Measurements from ENCODE around the gene CRB2.

Gene CRB2

GRCh38 chr9:123335193-123335985 is 20.6 kb upstream of the CRB2 start:
- DNase-seq (ENCODE audit: low spot score), result no peak
- no peak overlapping the region for H2BK5ac ChIP-seq (ENCODE audit: low read length)
- H2BK120ac ChIP-seq (ENCODE audit: low read depth, low read length), result no peak overlapping the region
- no peak overlapping the region for H3K9ac ChIP-seq (ENCODE audit: low read depth, low read length, poor library complexity)
- H2AFZ ChIP-seq (ENCODE audit: low read length), result peak overlapping the region; percentile 81
- H4K8ac ChIP-seq (ENCODE audit: low read depth, low read length), result no peak overlapping the region
- H3K4me1 ChIP-seq (ENCODE audit: control insufficient read depth in 2 of 2, insufficient read depth in 1 of 2, low read depth in 1 of 2, low read length in 2 of 2), result peaks cover 11 to 30% of the 10 kb centered on the region in 2 donors
- peak overlapping the region; percentile 6 for H3K18ac ChIP-seq (ENCODE audit: low read length)
- peak overlapping the region; percentile 22 for H3K23ac ChIP-seq (ENCODE audit: low read depth, low read length, poor library complexity)
- H3K79me1 ChIP-seq (ENCODE audit: low read depth, low read length), result no peaks in the 10 kb centered on the region
- H3K4ac ChIP-seq (ENCODE audit: low read length), result no peak overlapping the region
- H3K27ac ChIP-seq (replicated peaks; ENCODE audit: low read length), result no peak overlapping the region
- no peak overlapping the region for H3K14ac ChIP-seq (ENCODE audit: low read length)
- no peak overlapping the region for H3K4me2 ChIP-seq (ENCODE audit: insufficient read depth, low read length, poor library complexity, severe bottlenecking)
- peak overlapping the region in 1 of 2 donors; percentile 4 for H3K4me3 ChIP-seq (ENCODE audit: low read length in 2 of 2)
- no peak overlapping the region for H2BK12ac ChIP-seq (ENCODE audit: low read length)
- no peak overlapping the region for H2BK15ac ChIP-seq (ENCODE audit: low read length)
- no peaks in the 10 kb centered on the region for H3K27me3 ChIP-seq (ENCODE audit: control insufficient read depth in 3 of 3, insufficient read depth in 3 of 3, low read depth in 1 of 3, low read length in 3 of 3)
- no CpG with 5 or more reads among the region's 9 CpGs for WGBS, 2 donors (ENCODE audit: extremely low coverage in 2 of 2, insufficient read length in 2 of 2, insufficient replicate concordance in 1 of 2)
- peaks cover 0 to 4% of the 10 kb centered on the region in 2 donors for H3K9me3 ChIP-seq (replicated peaks in 1 of 2; ENCODE audit: control insufficient read depth in 2 of 2, insufficient read depth in 1 of 2, low read depth in 1 of 2, low read length in 2 of 2)
- no peak overlapping the region for H4K91ac ChIP-seq (ENCODE audit: low read depth, low read length, poor library complexity)
- no peak overlapping the region for H2AK5ac ChIP-seq (ENCODE audit: low read depth, low read length)
- H3K36me3 ChIP-seq (replicated peaks in 1 of 2; ENCODE audit: control insufficient read depth in 2 of 2, insufficient read depth in 2 of 2, low read length in 2 of 2), result no peaks in the 10 kb centered on the region

- Histone ChIP-seq H3K9me3 (replicated peaks in 1 of 2; ENCODE audit: control insufficient read depth in 2 of 2, insufficient read depth in 1 of 2, low read depth in 1 of 2, low read length in 2 of 2) (peaks cover 0 to 4% of the 10 kb centered on the region in 2 donors), H3K18ac (ENCODE audit: low read length) (no peak overlapping the region), H4K8ac (ENCODE audit: low read depth, low read length) (no peak overlapping the region), H3K79me1 (ENCODE audit: low read depth, low read length) (no peaks in the 10 kb centered on the region), H3K4me1 (ENCODE audit: control insufficient read depth in 2 of 2, insufficient read depth in 1 of 2, low read depth in 1 of 2, low read length in 2 of 2) (peaks cover 11 to 32% of the 10 kb centered on the region in 2 donors), H4K91ac (ENCODE audit: low read depth, low read length, poor library complexity) (no peak overlapping the region), H3K4ac (ENCODE audit: low read length) (no peak overlapping the region), H3K14ac (ENCODE audit: low read length) (no peak overlapping the region), H2BK5ac (ENCODE audit: low read length) (no peak overlapping the region), H3K27me3 (ENCODE audit: control insufficient read depth in 3 of 3, insufficient read depth in 3 of 3, low read depth in 1 of 3, low read length in 3 of 3) (no peaks in the 10 kb centered on the region), H3K27ac (replicated peaks; ENCODE audit: low read length) (no peak overlapping the region), H2BK120ac (ENCODE audit: low read depth, low read length) (no peak overlapping the region), H3K9ac (ENCODE audit: low read depth, low read length, poor library complexity) (no peak overlapping the region), H2BK15ac (ENCODE audit: low read length) (no peak overlapping the region), H2AFZ (ENCODE audit: low read length) (peak overlapping the region; percentile 81), H3K4me2 (ENCODE audit: insufficient read depth, low read length, poor library complexity, severe bottlenecking) (no peak overlapping the region), H3K23ac (ENCODE audit: low read depth, low read length, poor library complexity) (no peak overlapping the region), H2BK12ac (ENCODE audit: low read length) (no peak overlapping the region), H3K36me3 (replicated peaks in 1 of 2; ENCODE audit: control insufficient read depth in 2 of 2, insufficient read depth in 2 of 2, low read length in 2 of 2) (no peaks in the 10 kb centered on the region), H3K4me3 (ENCODE audit: low read length in 2 of 2) (peak overlapping the region in 1 of 2 donors; percentile 4), H2AK5ac (ENCODE audit: low read depth, low read length) (no peak overlapping the region)
- WGBS, 2 donors (ENCODE audit: extremely low coverage in 2 of 2, insufficient read length in 2 of 2, insufficient replicate concordance in 1 of 2), result no CpG with 5 or more reads among the region's 6 CpGs
- no peak for DNase-seq (ENCODE audit: low spot score)
Observed at GRCh38 chr9:123335986-123336329, 20.0 kb upstream of the CRB2 start.

- no peak overlapping the region for H3K23ac ChIP-seq (ENCODE audit: low read depth, low read length, poor library complexity)
- H4K91ac ChIP-seq (ENCODE audit: low read depth, low read length, poor library complexity), result no peak overlapping the region
- H3K4ac ChIP-seq (ENCODE audit: low read length), result no peak overlapping the region
- H2BK5ac ChIP-seq (ENCODE audit: low read length), result no peak overlapping the region
- peaks cover 0 to 4% of the 10 kb centered on the region in 2 donors for H3K9me3 ChIP-seq (replicated peaks in 1 of 2; ENCODE audit: control insufficient read depth in 2 of 2, insufficient read depth in 1 of 2, low read depth in 1 of 2, low read length in 2 of 2)
- H2AK5ac ChIP-seq (ENCODE audit: low read depth, low read length), result peak overlapping the region; percentile 72
- peak overlapping the region; percentile 65 for H2BK15ac ChIP-seq (ENCODE audit: low read length)
- H3K4me2 ChIP-seq (ENCODE audit: insufficient read depth, low read length, poor library complexity, severe bottlenecking), result no peak overlapping the region
- H3K36me3 ChIP-seq (replicated peaks in 1 of 2; ENCODE audit: control insufficient read depth in 2 of 2, insufficient read depth in 2 of 2, low read length in 2 of 2), result no peaks in the 10 kb centered on the region
- H2BK12ac ChIP-seq (ENCODE audit: low read length), result no peak overlapping the region
- H3K27me3 ChIP-seq (ENCODE audit: control insufficient read depth in 3 of 3, insufficient read depth in 3 of 3, low read depth in 1 of 3, low read length in 3 of 3), result no peaks in the 10 kb centered on the region
- no peak overlapping the region for H2AFZ ChIP-seq (ENCODE audit: low read length)
- peak overlapping the region; percentile 40 for H3K18ac ChIP-seq (ENCODE audit: low read length)
- WGBS, 2 donors (ENCODE audit: extremely low coverage in 2 of 2, insufficient read length in 2 of 2, insufficient replicate concordance in 1 of 2), result no CpG with 5 or more reads among the region's 3 CpGs
- no peak overlapping the region for H3K14ac ChIP-seq (ENCODE audit: low read length)
- peaks cover 11 to 31% of the 10 kb centered on the region in 2 donors for H3K4me1 ChIP-seq (ENCODE audit: control insufficient read depth in 2 of 2, insufficient read depth in 1 of 2, low read depth in 1 of 2, low read length in 2 of 2)
- no peak overlapping the region for H3K4me3 ChIP-seq (ENCODE audit: low read length in 2 of 2)
- no peaks in the 10 kb centered on the region for H3K79me1 ChIP-seq (ENCODE audit: low read depth, low read length)
- no peak overlapping the region for H3K27ac ChIP-seq (replicated peaks; ENCODE audit: low read length)
- H2BK120ac ChIP-seq (ENCODE audit: low read depth, low read length), result no peak overlapping the region
- H4K8ac ChIP-seq (ENCODE audit: low read depth, low read length), result no peak overlapping the region
- H3K9ac ChIP-seq (ENCODE audit: low read depth, low read length, poor library complexity), result no peak overlapping the region
- DNase-seq (ENCODE audit: low spot score), result no peak
Observed at GRCh38 chr9:123336449-123336848, 19.5 kb upstream of the CRB2 start.

- H3K4me3 ChIP-seq (ENCODE audit: low read length in 2 of 2), result no peak overlapping the region
- peaks cover 11 to 27% of the 10 kb centered on the region in 2 donors for H3K4me1 ChIP-seq (ENCODE audit: control insufficient read depth in 2 of 2, insufficient read depth in 1 of 2, low read depth in 1 of 2, low read length in 2 of 2)
- H2BK15ac ChIP-seq (ENCODE audit: low read length), result no peak overlapping the region
- no peak overlapping the region for H3K27ac ChIP-seq (replicated peaks; ENCODE audit: low read length)
- no peak overlapping the region for H2AFZ ChIP-seq (ENCODE audit: low read length)
- no peaks in the 10 kb centered on the region for H3K79me1 ChIP-seq (ENCODE audit: low read depth, low read length)
- no peak overlapping the region for H3K14ac ChIP-seq (ENCODE audit: low read length)
- H3K36me3 ChIP-seq (replicated peaks in 1 of 2; ENCODE audit: control insufficient read depth in 2 of 2, insufficient read depth in 2 of 2, low read length in 2 of 2), result no peaks in the 10 kb centered on the region
- no peak overlapping the region for H2BK5ac ChIP-seq (ENCODE audit: low read length)
- H3K9ac ChIP-seq (ENCODE audit: low read depth, low read length, poor library complexity), result no peak overlapping the region
- H3K4ac ChIP-seq (ENCODE audit: low read length), result no peak overlapping the region
- H3K18ac ChIP-seq (ENCODE audit: low read length), result no peak overlapping the region
- no peak overlapping the region for H3K4me2 ChIP-seq (ENCODE audit: insufficient read depth, low read length, poor library complexity, severe bottlenecking)
- no peak overlapping the region for H4K91ac ChIP-seq (ENCODE audit: low read depth, low read length, poor library complexity)
- no peak overlapping the region for H2AK5ac ChIP-seq (ENCODE audit: low read depth, low read length)
- H2BK12ac ChIP-seq (ENCODE audit: low read length), result no peak overlapping the region
- DNase-seq (ENCODE audit: low spot score), result no peak
- no peaks in the 10 kb centered on the region for H3K27me3 ChIP-seq (ENCODE audit: control insufficient read depth in 3 of 3, insufficient read depth in 3 of 3, low read depth in 1 of 3, low read length in 3 of 3)
- H2BK120ac ChIP-seq (ENCODE audit: low read depth, low read length), result no peak overlapping the region
- no peak overlapping the region for H3K23ac ChIP-seq (ENCODE audit: low read depth, low read length, poor library complexity)
- H4K8ac ChIP-seq (ENCODE audit: low read depth, low read length), result no peak overlapping the region
- peaks cover 0 to 4% of the 10 kb centered on the region in 2 donors for H3K9me3 ChIP-seq (replicated peaks in 1 of 2; ENCODE audit: control insufficient read depth in 2 of 2, insufficient read depth in 1 of 2, low read depth in 1 of 2, low read length in 2 of 2)
Observed at GRCh38 chr9:123336959-123337358, 19.0 kb upstream of the CRB2 start.

Data from neuronal stem cell (in vitro differentiated cells).